ENCODE results near the gene PPAN.

PPAN gene

GRCh38 chr19:10126213-10126639 is 20.1 kb downstream of the PPAN start:
- Mint-ChIP-seq H3K27ac (no peak overlapping the region), H3K27me3 (ENCODE audit: low read depth, poor library complexity) (no peaks in the 10 kb centered on the region)
- no peak for TF ChIP-seq CTCF (IDR thresholded peaks at IDR 0.05)

GRCh38 chr19:10132905-10133304 is 26.7 kb downstream of the PPAN start:
- no peak overlapping the region for H3K4me3 Mint-ChIP-seq
- no peaks in the 10 kb centered on the region for H3K9me3 Mint-ChIP-seq
- TF ChIP-seq CTCF (IDR thresholded peaks at IDR 0.05) = no peak
- no peaks in the 10 kb centered on the region for H3K27me3 Mint-ChIP-seq (ENCODE audit: low read depth, poor library complexity)
- no peak overlapping the region for H3K27ac Mint-ChIP-seq
- no peak for DNase-seq
- peaks cover 31% of the 10 kb centered on the region for H3K36me3 Mint-ChIP-seq (ENCODE audit: low read depth)
- H3K4me1 Mint-ChIP-seq = no peaks in the 10 kb centered on the region

More at GRCh38 chr19:10126213-10126639, 20.1 kb downstream of the PPAN start:
- H3K4me1 Mint-ChIP-seq = no peaks in the 10 kb centered on the region
- H3K4me3 Mint-ChIP-seq = no peak overlapping the region
- peaks cover 4% of the 10 kb centered on the region for H3K9me3 Mint-ChIP-seq
- peaks cover 26% of the 10 kb centered on the region for H3K36me3 Mint-ChIP-seq (ENCODE audit: low read depth)
- DNase-seq = no peak

GRCh38 chr19:10133596-10133995 is 27.4 kb downstream of the PPAN start:
- H3K4me1 Mint-ChIP-seq = no peaks in the 10 kb centered on the region
- H3K9me3 Mint-ChIP-seq = no peaks in the 10 kb centered on the region
- no peak for DNase-seq
- H3K27ac Mint-ChIP-seq = no peak overlapping the region
- no peak overlapping the region for H3K4me3 Mint-ChIP-seq
- no peaks in the 10 kb centered on the region for H3K27me3 Mint-ChIP-seq (ENCODE audit: low read depth, poor library complexity)
- peaks cover 26% of the 10 kb centered on the region for H3K36me3 Mint-ChIP-seq (ENCODE audit: low read depth)
- TF ChIP-seq CTCF (IDR thresholded peaks at IDR 0.05) = no peak

- DNase-seq = no peak
- no peak overlapping the region for H3K27ac Mint-ChIP-seq
- no peaks in the 10 kb centered on the region for H3K27me3 Mint-ChIP-seq (ENCODE audit: low read depth, poor library complexity)
- TF ChIP-seq CTCF (IDR thresholded peaks at IDR 0.05) = no peak
- H3K36me3 Mint-ChIP-seq (ENCODE audit: low read depth) = peaks cover 26% of the 10 kb centered on the region
- no peaks in the 10 kb centered on the region for H3K4me1 Mint-ChIP-seq
- no peak overlapping the region for H3K4me3 Mint-ChIP-seq
- no peaks in the 10 kb centered on the region for H3K9me3 Mint-ChIP-seq
Observed at GRCh38 chr19:10134040-10134439, 27.9 kb downstream of the PPAN start.

GRCh38 chr19:10135551-10136334 is 29.6 kb downstream of the PPAN start:
- TF ChIP-seq CTCF (IDR thresholded peaks at IDR 0.05) = no peak
- Mint-ChIP-seq H3K4me3 (no peak overlapping the region), H3K4me1 (no peaks in the 10 kb centered on the region), H3K36me3 (ENCODE audit: low read depth) (peaks cover 23% of the 10 kb centered on the region), H3K27me3 (ENCODE audit: low read depth, poor library complexity) (no peaks in the 10 kb centered on the region), H3K9me3 (no peaks in the 10 kb centered on the region), H3K27ac (no peak overlapping the region)
- no peak for DNase-seq

GRCh38 chr19:10136936-10137335 is 30.8 kb downstream of the PPAN start:
- H3K27me3 Mint-ChIP-seq (ENCODE audit: low read depth, poor library complexity) = no peaks in the 10 kb centered on the region
- no peaks in the 10 kb centered on the region for H3K4me1 Mint-ChIP-seq
- peaks cover 29% of the 10 kb centered on the region for H3K36me3 Mint-ChIP-seq (ENCODE audit: low read depth)
- TF ChIP-seq CTCF (IDR thresholded peaks at IDR 0.05) = no peak
- H3K9me3 Mint-ChIP-seq = no peaks in the 10 kb centered on the region
- no peak overlapping the region for H3K4me3 Mint-ChIP-seq
- no peak for DNase-seq
- peak overlapping the region; percentile 83 for H3K27ac Mint-ChIP-seq
